Adrenal gland (tissue), 12 donors: ENCODE results near the gene PTPRE. TPM values are rescaled to one million over a fixed set of nuclear protein-coding genes. Genes with fewer than 3 reads are reported as not detected.

Experiments
- DNase-seq, 7 donors: peaks; one replicate each; pipeline ENCODE4 v3.0.0-alpha.2; 2019 to 2020
- H3K27ac ChIP-seq, 5 donors: fragments of 200-600 bp; sonication (generic) in 4 of 5; 1 replicate in 3 of 5; 2 replicates in 2 of 5; pipeline versions ENCODE4 v1.5.1 to v1.8.0; 2016 to 2020; ENCODE audit warnings: mild to moderate bottlenecking in 1 of 5
- H3K27me3 ChIP-seq: fragments of 200-600 bp; 2 replicates; pipeline ENCODE4 v1.8.0; 2021
- H3K36me3 ChIP-seq, 2 donors: fragments of 200-600 bp; replicated peaks in 1 of 2; 1 replicate in 1 of 2; 2 replicates in 1 of 2; pipeline versions ENCODE4 v1.5.1 to v1.8.0; 2018 to 2022
- H3K4me1 ChIP-seq, 2 donors: fragments of 200-600 bp; replicated peaks in 1 of 2; 1 replicate in 1 of 2; 2 replicates in 1 of 2; pipeline versions ENCODE4 v1.5.1 to v1.8.0; 2018 to 2021
- H3K4me3 ChIP-seq, 4 donors: fragments of 200-600 bp; sonication (generic) in 3 of 4; one replicate each; pipeline ENCODE4 v1.5.1; 2016 to 2018
- H3K9me3 ChIP-seq, 3 donors: fragments of 200-600 bp; sonication (generic) in 1 of 3; replicated peaks in 1 of 3; 1 replicate in 2 of 3; 2 replicates in 1 of 3; pipeline versions ENCODE4 v1.5.1 to v1.8.0; 2016 to 2021
- POLR2A ChIP-seq, 2 donors: fragments of 450-650 bp; IDR thresholded peaks; one replicate each; pipeline ENCODE4 v1.6.1; 2017; ENCODE audit warnings: antibody characterized with exemption in 2 of 2, mild to moderate bottlenecking in 2 of 2, moderate library complexity in 1 of 2
- WGBS, 4 donors: extraction: QIAGEN DNeasy Blood & Tissue Kit in 2 of 4; methylation state at CpG; one replicate each; pipeline versions ENCODE4 v1.1.5 to v1.1.7; 2013 to 2017; 5-methylcytosine and 5-hydroxymethylcytosine counted together
- intact Hi-C, 2 donors: fragments of 100-400 bp; cut with DNase I; formaldehyde crosslinking; loops; one replicate each; pipeline versions ENCODE4 v1.14.1 to v1.15.0; 2022 to 2023
- polyA plus RNA-seq, 3 donors: library from polyadenylated mRNA; stranded (reverse); fragments of 200-250 nt in 2 of 3; fragments of 350-450 nt in 1 of 3; fragmentation: Illumina TruSeq in 1 of 3; extraction: RNeasy Lipid Tissue Mini Kit (QIAGEN cat#74804) in 1 of 3; gene quantifications; one replicate each; pipeline ENCODE4 v1.2.3, GENCODE V29; 2013 to 2014
- total RNA-seq, 9 donors: library from RNA; depleted of rRNA in 4 of 9; stranded (reverse); fragments of >200 nt in 4 of 9; fragments of 120-200 nt in 1 of 9; fragmentation: NEBNext Ultra II Directional in 1 of 9; extraction: Animal tissue kit (Norgen Biotek cat#: 25700) in 1 of 9; gene quantifications; one replicate each; pipeline versions ENCODE4 v1.1.0 to v1.2.4, GENCODE V29; 2013 to 2023
- TF ChIP-seq, protein P1 (sequence below), 6 experiments: fragments of 450-650 bp in 4 of 6; fragments of 200-600 bp in 2 of 6; sonication (generic) in 1 of 6; IDR thresholded peaks; 1 replicate in 5 of 6; 2 replicates in 1 of 6; pipeline versions ENCODE4 v1.5.1 to v1.8.0; 2016 to 2021; ENCODE audit warnings: antibody characterized with exemption in 6 of 6, mild to moderate bottlenecking in 2 of 6, moderate library complexity in 1 of 6
- donor health status: healthy with polysubstance abuse.
- donor health status: Bipolar disorder and iron deficiency.
- donor health status: DM: yes; HTN: yes; CAD: no.
- donor health status: DM: no; HTN: no; CAD: no.
- donor health status: DM: no; HTN: no; CAD: no.
- donor health status: DM: yes; HTN: yes; CAD: no.

Gene PTPRE
- total and polyA plus RNA-seq, 12 donors = 7.6 to 52.8 (median 41.0) TPM

DNA sequence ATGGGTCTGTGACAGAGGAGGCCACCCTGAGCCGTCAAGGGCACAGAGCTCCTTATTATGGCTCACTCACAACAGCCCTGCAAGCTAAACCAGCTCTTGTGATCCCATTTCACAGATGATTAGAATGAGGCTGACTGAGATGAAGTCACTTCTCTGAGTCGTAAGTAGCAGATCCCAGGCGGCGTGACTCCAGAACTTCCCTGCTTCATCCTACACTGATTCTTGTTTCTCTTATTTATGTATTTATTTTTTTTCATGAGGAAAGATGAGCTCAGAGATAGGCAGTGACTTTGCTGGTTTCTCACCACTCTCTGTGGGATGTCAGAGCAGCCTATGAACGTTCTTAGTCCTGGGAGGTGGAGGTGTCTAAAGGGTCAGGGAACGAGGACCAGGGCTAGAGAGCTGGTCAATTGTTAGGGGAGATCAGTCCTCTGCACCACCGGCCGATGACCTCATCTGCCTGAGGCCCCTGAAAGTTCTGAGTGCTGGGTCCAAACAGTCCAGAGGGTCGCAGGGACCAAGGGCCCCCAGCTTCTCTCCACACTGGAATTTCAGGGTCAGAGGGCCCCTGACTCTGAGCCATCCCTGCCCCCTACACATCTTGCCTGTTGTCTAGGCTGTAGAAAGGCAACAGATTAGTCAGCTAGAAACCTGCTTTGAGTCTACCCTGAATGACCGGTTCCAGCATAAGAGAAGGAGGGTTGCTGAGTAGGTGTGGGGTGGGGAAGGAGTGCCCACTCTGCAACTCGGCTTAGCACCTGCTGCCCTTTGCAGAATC lies 32.0 kb upstream of the PTPRE start:
- Histone ChIP-seq H3K27ac (no peak overlapping the region), H3K36me3 (no peaks in the 10 kb centered on the region), H3K9me3 (no peaks in the 10 kb centered on the region), H3K4me3 (no peak overlapping the region), H3K4me1 (no peaks in the 10 kb centered on the region), H3K27me3 (no peaks in the 10 kb centered on the region)
- DNase-seq = no peak
- WGBS, 4 donors = 83 to 88% (median 85%) methylated on average over 6 to 11 of the region's 11 CpGs
- intact Hi-C loops = loop anchor here in 1 of 2 donors (10.0 kb wide), 1 partner anchor 280 kb away; no protein-coding TSS in a partner anchor
- TF ChIP-seq POLR2A (IDR thresholded peaks at IDR 0.05) = no peak
- TF ChIP-seq, protein P1, sequence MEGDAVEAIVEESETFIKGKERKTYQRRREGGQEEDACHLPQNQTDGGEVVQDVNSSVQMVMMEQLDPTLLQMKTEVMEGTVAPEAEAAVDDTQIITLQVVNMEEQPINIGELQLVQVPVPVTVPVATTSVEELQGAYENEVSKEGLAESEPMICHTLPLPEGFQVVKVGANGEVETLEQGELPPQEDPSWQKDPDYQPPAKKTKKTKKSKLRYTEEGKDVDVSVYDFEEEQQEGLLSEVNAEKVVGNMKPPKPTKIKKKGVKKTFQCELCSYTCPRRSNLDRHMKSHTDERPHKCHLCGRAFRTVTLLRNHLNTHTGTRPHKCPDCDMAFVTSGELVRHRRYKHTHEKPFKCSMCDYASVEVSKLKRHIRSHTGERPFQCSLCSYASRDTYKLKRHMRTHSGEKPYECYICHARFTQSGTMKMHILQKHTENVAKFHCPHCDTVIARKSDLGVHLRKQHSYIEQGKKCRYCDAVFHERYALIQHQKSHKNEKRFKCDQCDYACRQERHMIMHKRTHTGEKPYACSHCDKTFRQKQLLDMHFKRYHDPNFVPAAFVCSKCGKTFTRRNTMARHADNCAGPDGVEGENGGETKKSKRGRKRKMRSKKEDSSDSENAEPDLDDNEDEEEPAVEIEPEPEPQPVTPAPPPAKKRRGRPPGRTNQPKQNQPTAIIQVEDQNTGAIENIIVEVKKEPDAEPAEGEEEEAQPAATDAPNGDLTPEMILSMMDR (IDR thresholded peaks at IDR 0.05) = no peak

GRCh38 chr10:127875449-127875765 lies 31.5 kb upstream of the PTPRE start:
- no peaks in the 10 kb centered on the region for H3K4me1 ChIP-seq
- TF ChIP-seq, protein P1 (IDR thresholded peaks at IDR 0.05) = no peak
- no peak for TF ChIP-seq POLR2A (IDR thresholded peaks at IDR 0.05)
- H3K27me3 ChIP-seq = no peaks in the 10 kb centered on the region
- 75 to 88% (median 84%) methylated on average over 4 to 6 of the region's 6 CpGs for WGBS, 4 donors
- H3K9me3 ChIP-seq = no peaks in the 10 kb centered on the region
- no peak overlapping the region for H3K4me3 ChIP-seq
- no peaks in the 10 kb centered on the region for H3K36me3 ChIP-seq
- no peak for DNase-seq
- H3K27ac ChIP-seq = no peak overlapping the region
- intact Hi-C loops = loop anchor here in 1 of 2 donors (10.0 kb wide), 1 partner anchor 279 kb away; no protein-coding TSS in a partner anchor

GRCh38 chr10:127875916-127876315 lies 31.0 kb upstream of the PTPRE start:
- 89 to 96% (median 91%) methylated on average over 5 of the region's 5 CpGs for WGBS, 4 donors
- DNase-seq = no peak
- no peaks in the 10 kb centered on the region for H3K4me1 ChIP-seq
- H3K4me3 ChIP-seq = no peak overlapping the region
- no peaks in the 10 kb centered on the region for H3K27me3 ChIP-seq
- intact Hi-C loops = loop anchor here in 1 of 2 donors (10.0 kb wide), 1 partner anchor 279 kb away; no protein-coding TSS in a partner anchor
- no peaks in the 10 kb centered on the region for H3K36me3 ChIP-seq
- TF ChIP-seq, protein P1 (IDR thresholded peaks at IDR 0.05) = no peak
- H3K9me3 ChIP-seq = no peaks in the 10 kb centered on the region
- H3K27ac ChIP-seq = no peak overlapping the region

- Histone ChIP-seq H3K27ac (no peak overlapping the region), H3K4me3 (no peak overlapping the region), H3K36me3 (no peaks in the 10 kb centered on the region), H3K4me1 (peaks cover 0 to 6% of the 10 kb centered on the region in 2 donors), H3K27me3 (no peaks in the 10 kb centered on the region), H3K9me3 (no peaks in the 10 kb centered on the region)
- TF ChIP-seq POLR2A (IDR thresholded peaks at IDR 0.05) = no peak
- TF ChIP-seq, protein P1 (IDR thresholded peaks at IDR 0.05) = no peak
- no peak for DNase-seq
- 82 to 89% (median 86%) methylated on average over 4 of the region's 4 CpGs for WGBS, 4 donors
- intact Hi-C loops = loop anchor here in 1 of 2 donors (10.0 kb wide), 1 partner anchor 278 kb away; no protein-coding TSS in a partner anchor
Observed at GRCh38 chr10:127877116-127877515, 29.8 kb upstream of the PTPRE start.
